Trophoblast cell (in vitro differentiated cells and primary cell): ENCODE data around the gene SBK2.
A peak's percentile ranks its signal among the peaks of the same experiment; 100 is the strongest.

ENCODE experiments used
- DNase-seq, 2 donors: peaks; one replicate each; pipeline ENCODE4 v3.0.0-alpha.2; 2016
- H2AFZ ChIP-seq: 2 replicates; pipeline ENCODE4 v1.6.1; 2013; ENCODE audit warnings: low read length, moderate library complexity, mild to moderate bottlenecking; ENCODE audit not compliant: insufficient read depth, poor library complexity
- H2AK5ac ChIP-seq: 2 replicates; pipeline ENCODE4 v1.6.1; 2013; ENCODE audit warnings: mild to moderate bottlenecking, low read length
- H2BK120ac ChIP-seq: 2 replicates; pipeline ENCODE4 v1.6.1; 2013; ENCODE audit warnings: low read length, mild to moderate bottlenecking, moderate library complexity; ENCODE audit not compliant: insufficient read depth, poor library complexity
- H2BK12ac ChIP-seq: 2 replicates; pipeline ENCODE4 v1.6.1; 2013; ENCODE audit warnings: mild to moderate bottlenecking, low read length, moderate library complexity
- H2BK5ac ChIP-seq: 2 replicates; pipeline ENCODE4 v1.6.1; 2013; ENCODE audit warnings: low read length, low read depth, moderate library complexity, mild to moderate bottlenecking; ENCODE audit not compliant: poor library complexity
- H3K14ac ChIP-seq: 2 replicates; pipeline ENCODE4 v1.6.1; 2013; ENCODE audit warnings: mild to moderate bottlenecking, low read length
- H3K18ac ChIP-seq: 2 replicates; pipeline ENCODE4 v1.6.1; 2013; ENCODE audit warnings: mild to moderate bottlenecking, low read length
- H3K23ac ChIP-seq: 2 replicates; pipeline ENCODE4 v1.6.1; 2013; ENCODE audit warnings: low read length
- H3K27ac ChIP-seq: 2 replicates; pipeline ENCODE4 v1.5.1; 2013; ENCODE audit warnings: low read depth, mild to moderate bottlenecking, inconsistent platforms, low read length, moderate library complexity
- H3K27me3 ChIP-seq: 2 replicates; pipeline ENCODE4 v1.6.1; 2013; ENCODE audit warnings: inconsistent platforms, mild to moderate bottlenecking, low read length, moderate library complexity; ENCODE audit not compliant: insufficient read depth
- H3K36me3 ChIP-seq, 2 experiments: 1 replicate in 1 of 2; 2 replicates in 1 of 2; pipeline ENCODE4 v1.6.1; 2013; ENCODE audit warnings: low read length in 2 of 2, mild to moderate bottlenecking in 2 of 2, moderate library complexity in 1 of 2; ENCODE audit not compliant: insufficient read depth in 2 of 2, control insufficient read depth in 1 of 2
- H3K4ac ChIP-seq: 2 replicates; pipeline ENCODE4 v1.6.1; 2013; ENCODE audit warnings: low read depth, mild to moderate bottlenecking, low read length, moderate library complexity
- H3K4me1 ChIP-seq, 2 experiments: 1 replicate in 1 of 2; 2 replicates in 1 of 2; pipeline ENCODE4 v1.6.1; 2013; ENCODE audit warnings: low read length in 2 of 2, mild to moderate bottlenecking in 2 of 2, moderate library complexity in 1 of 2; ENCODE audit not compliant: insufficient read depth in 2 of 2, control insufficient read depth in 1 of 2
- H3K4me2 ChIP-seq: 2 replicates; pipeline ENCODE4 v1.6.1; 2013; ENCODE audit warnings: inconsistent platforms, mild to moderate bottlenecking, low read length, moderate library complexity
- H3K4me3 ChIP-seq: 2 replicates; pipeline ENCODE4 v1.5.1; 2013; ENCODE audit warnings: mild to moderate bottlenecking, low read depth, low read length, inconsistent platforms
- H3K79me1 ChIP-seq: one replicate; pipeline ENCODE4 v1.6.1; 2013; ENCODE audit warnings: low read length
- H3K79me2 ChIP-seq: 2 replicates; pipeline ENCODE4 v1.6.1; 2013; ENCODE audit warnings: low read length, mild to moderate bottlenecking; ENCODE audit not compliant: control insufficient read depth, insufficient read depth, poor library complexity
- H3K9ac ChIP-seq: 2 replicates; pipeline ENCODE4 v1.6.1; 2013; ENCODE audit warnings: mild to moderate bottlenecking, low read length
- H3K9me3 ChIP-seq: 2 replicates; pipeline ENCODE4 v1.6.1; 2013; ENCODE audit warnings: low read depth, mild to moderate bottlenecking, control low read depth, inconsistent platforms, low read length; ENCODE audit not compliant: insufficient read depth
- H4K12ac ChIP-seq: 2 replicates; pipeline ENCODE4 v1.6.1; 2013; ENCODE audit warnings: low read depth, mild to moderate bottlenecking, low read length, moderate library complexity
- H4K8ac ChIP-seq: 2 replicates; pipeline ENCODE4 v1.6.1; 2013; ENCODE audit warnings: low read depth, mild to moderate bottlenecking, low read length, moderate library complexity
- H4K91ac ChIP-seq: one replicate; pipeline ENCODE4 v1.6.1; 2013; ENCODE audit warnings: low read depth, mild to moderate bottlenecking, low read length, moderate library complexity
- WGBS: extraction: QIAGEN DNeasy Blood & Tissue Kit; methylation state at CpG from one replicate; pipeline ENCODE4 v1.1.7; 2013; ENCODE audit warnings: missing lambda C conversion rate; ENCODE audit not compliant: insufficient read length, insufficient coverage; ENCODE audit errors: extremely low coverage; 5-methylcytosine and 5-hydroxymethylcytosine counted together

The SBK2 gene

GRCh38 chr19:55553217-55554182 is 16.6 kb upstream of the SBK2 start:
- Histone ChIP-seq H3K14ac (no peak overlapping the region), H3K27me3 (no peaks in the 10 kb centered on the region), H4K91ac (no peak overlapping the region), H3K79me1 (peaks cover 5% of the 10 kb centered on the region), H3K27ac (no peak overlapping the region), H3K4me2 (no peak overlapping the region), H4K8ac (no peak overlapping the region), H3K36me3 (no peaks in the 10 kb centered on the region), H3K4me3 (no peak overlapping the region), H2AFZ (no peak overlapping the region), H3K9ac (no peak overlapping the region), H2AK5ac (no peak overlapping the region), H3K18ac (no peak overlapping the region), H3K4ac (no peak overlapping the region), H3K4me1 (peaks cover 7 to 13% of the 10 kb centered on the region in 2 experiments), H2BK5ac (no peak overlapping the region), H2BK120ac (no peak overlapping the region), H3K9me3 (no peaks in the 10 kb centered on the region), H2BK12ac (no peak overlapping the region), H3K79me2 (no peaks in the 10 kb centered on the region), H3K23ac (no peak overlapping the region), H4K12ac (no peak overlapping the region)
- DNase-seq = no peak
- no CpG with 5 or more reads among the region's 13 CpGs for WGBS

- Histone ChIP-seq H3K23ac (no peak overlapping the region), H3K4me1 (peaks cover 7 to 13% of the 10 kb centered on the region in 2 experiments), H3K79me2 (no peaks in the 10 kb centered on the region), H3K18ac (no peak overlapping the region), H2AK5ac (no peak overlapping the region), H3K27ac (no peak overlapping the region), H4K12ac (no peak overlapping the region), H2BK12ac (no peak overlapping the region), H3K4me3 (no peak overlapping the region), H3K9me3 (no peaks in the 10 kb centered on the region), H4K8ac (no peak overlapping the region), H3K9ac (no peak overlapping the region), H2AFZ (no peak overlapping the region), H3K4me2 (no peak overlapping the region), H3K27me3 (no peaks in the 10 kb centered on the region), H3K14ac (no peak overlapping the region), H2BK120ac (no peak overlapping the region), H3K79me1 (peaks cover 5% of the 10 kb centered on the region), H3K36me3 (no peaks in the 10 kb centered on the region), H4K91ac (no peak overlapping the region), H2BK5ac (no peak overlapping the region), H3K4ac (no peak overlapping the region)
- no CpG with 5 or more reads among the region's 13 CpGs for WGBS
- peak; percentile 31 to 44 for DNase-seq
Measured at GRCh38 chr19:55552620-55553019, 15.7 kb upstream of the SBK2 start.

GRCh38 chr19:55552206-55552605 is 15.3 kb upstream of the SBK2 start:
- Histone ChIP-seq H2BK5ac (no peak overlapping the region), H3K27me3 (no peaks in the 10 kb centered on the region), H4K8ac (no peak overlapping the region), H3K9me3 (no peaks in the 10 kb centered on the region), H3K4me3 (no peak overlapping the region), H3K36me3 (no peaks in the 10 kb centered on the region), H3K79me2 (no peaks in the 10 kb centered on the region), H3K18ac (no peak overlapping the region), H2AK5ac (no peak overlapping the region), H3K4me2 (no peak overlapping the region), H2BK120ac (no peak overlapping the region), H3K23ac (no peak overlapping the region), H3K4me1 (peaks cover 7 to 13% of the 10 kb centered on the region in 2 experiments), H3K14ac (no peak overlapping the region), H2AFZ (no peak overlapping the region), H4K12ac (no peak overlapping the region), H4K91ac (no peak overlapping the region), H3K79me1 (peaks cover 5% of the 10 kb centered on the region), H3K4ac (no peak overlapping the region), H2BK12ac (no peak overlapping the region), H3K27ac (no peak overlapping the region), H3K9ac (no peak overlapping the region)
- no peak for DNase-seq
- no CpG with 5 or more reads among the region's 5 CpGs for WGBS

GRCh38 chr19:55550321-55550650 is 13.4 kb upstream of the SBK2 start:
- no peak overlapping the region for H3K23ac ChIP-seq
- no peaks in the 10 kb centered on the region for H3K9me3 ChIP-seq
- H3K4me1 ChIP-seq = peaks cover 7 to 16% of the 10 kb centered on the region in 2 experiments
- H3K79me2 ChIP-seq = no peaks in the 10 kb centered on the region
- H3K9ac ChIP-seq = no peak overlapping the region
- H3K4ac ChIP-seq = no peak overlapping the region
- peaks cover 5% of the 10 kb centered on the region for H3K79me1 ChIP-seq
- no peak overlapping the region for H3K27ac ChIP-seq
- no peak overlapping the region for H4K8ac ChIP-seq
- no peak overlapping the region for H2BK120ac ChIP-seq
- no peak overlapping the region for H2AK5ac ChIP-seq
- H2BK12ac ChIP-seq = no peak overlapping the region
- H4K91ac ChIP-seq = no peak overlapping the region
- no peak overlapping the region for H3K4me3 ChIP-seq
- peak overlapping the region; percentile 14 for H2AFZ ChIP-seq
- H4K12ac ChIP-seq = no peak overlapping the region
- DNase-seq = peak in 1 of 2 donors; percentile 37
- no peak overlapping the region for H2BK5ac ChIP-seq
- no peaks in the 10 kb centered on the region for H3K36me3 ChIP-seq
- no peak overlapping the region for H3K14ac ChIP-seq
- H3K27me3 ChIP-seq = no peaks in the 10 kb centered on the region
- no peak overlapping the region for H3K18ac ChIP-seq
- WGBS = no CpG with 5 or more reads among the region's 7 CpGs
- peak overlapping the region; percentile 62 for H3K4me2 ChIP-seq
